K562 (cell line): ENCODE measurements around the gene LTBP1. TPM values are rescaled to one million over a fixed set of nuclear protein-coding genes. Genes with fewer than 3 reads are reported as not detected.

Source experiments
- ATAC-seq: fragments of 200-7000 bp; cut with Tn5 transposase; 3 replicates; pipeline ENCODE4 v1.9.1; 2020; ENCODE audit warnings: moderate library complexity
- BruUV-seq: library from RNA; stranded (reverse); fragments of 400-500 nt; replicated peaks from 2 replicates; lab custom pipeline; 2021; lab: Mats Ljungman, UMichigan
- CTCF ChIA-PET: fragments of 300-600 bp; formaldehyde crosslinking; extraction: SDS; loops from one replicate; lab custom pipeline; 2021; ENCODE audit warnings: low intra/inter-chr PET ratio; lab: Yijun Ruan, JAX
- POLR2A ChIA-PET: fragments of 300-600, 350-650 bp; sonication (Branson Sonifier 250); formaldehyde crosslinking; extraction: SDS; loops from one replicate; lab custom pipeline; 2021; ENCODE audit warnings: antibody characterized with exemption, inconsistent platforms; lab: Yijun Ruan, JAX
- DNase-seq, 4 experiments: peaks; one replicate each; pipeline versions ENCODE4 v3.0.0 to v3.0.0-alpha.2; 2011 to 2018; ENCODE audit warnings: low spot score in 3 of 4, mixed read lengths in 3 of 4; ENCODE audit errors: extremely low read depth in 1 of 4
- FAIRE-seq: peaks from 2 replicates; lab custom pipeline; 2011; peaks lifted over from hg19 to GRCh38; lab: Jason Lieb, UNC
- H2AFZ ChIP-seq: 2 replicates; pipeline ENCODE4 v1.6.0; 2011; ENCODE audit warnings: low read depth, low read length, control low read depth, inconsistent platforms
- H3K27ac ChIP-seq: fragments of 200-600 bp; 3 replicates; pipeline ENCODE4 v1.8.0; 2011; ENCODE audit warnings: low read depth, mild to moderate bottlenecking, control low read depth, inconsistent platforms, low read length, moderate library complexity, mixed read lengths; ENCODE audit errors: extremely low read depth
- H3K27me3 ChIP-seq, 2 experiments: fragments of 300-600 bp in 1 of 2; 2 replicates in 1 of 2; 3 replicates in 1 of 2; pipeline versions ENCODE4 v1.6.0 to v1.8.0; 2011; ENCODE audit warnings: inconsistent platforms in 2 of 2, low read length in 2 of 2, mild to moderate bottlenecking in 1 of 2, mixed read lengths in 1 of 2, moderate library complexity in 1 of 2; ENCODE audit not compliant: control insufficient read depth in 2 of 2, insufficient read depth in 2 of 2
- H3K36me3 ChIP-seq: fragments of 300-600 bp; 3 replicates; pipeline ENCODE4 v1.8.0; 2011; ENCODE audit warnings: mild to moderate bottlenecking, low read length, inconsistent platforms; ENCODE audit not compliant: control insufficient read depth, insufficient read depth
- H3K4me1 ChIP-seq, 2 experiments: fragments of 200-600 bp in 1 of 2; replicated peaks in 1 of 2; 2 replicates in 1 of 2; 3 replicates in 1 of 2; pipeline versions ENCODE4 v1.5.1 to v1.8.0; 2011; ENCODE audit warnings: inconsistent platforms in 2 of 2, low read length in 2 of 2, mild to moderate bottlenecking in 1 of 2, mixed read lengths in 1 of 2, moderate library complexity in 1 of 2; ENCODE audit not compliant: control insufficient read depth in 2 of 2, insufficient read depth in 2 of 2
- H3K4me2 ChIP-seq: 2 replicates; pipeline ENCODE4 v1.6.1; 2011; ENCODE audit warnings: low read length, control low read depth, inconsistent platforms, mixed read lengths; ENCODE audit not compliant: insufficient read depth
- H3K4me3 ChIP-seq: fragments of 200-600 bp; sonication (generic), shearing (Covaris generic); 2 replicates; pipeline ENCODE4 v1.5.1; 2016; ENCODE audit warnings: control low read depth, inconsistent platforms
- H3K79me2 ChIP-seq: fragments of 200-600 bp; 3 replicates; pipeline ENCODE4 v1.8.0; 2011; ENCODE audit warnings: low read length, inconsistent platforms; ENCODE audit not compliant: control insufficient read depth, insufficient read depth
- H3K9ac ChIP-seq, 2 experiments: 2 replicates each; pipeline versions ENCODE4 v1.6.0 to v1.6.1; 2011; ENCODE audit warnings: low read depth in 2 of 2, low read length in 2 of 2, control low read depth in 1 of 2, inconsistent platforms in 1 of 2, mild to moderate bottlenecking in 1 of 2, mixed read lengths in 1 of 2; ENCODE audit not compliant: insufficient read depth in 1 of 2
- H3K9me1 ChIP-seq: one replicate; pipeline ENCODE4 v1.6.0; 2011; ENCODE audit warnings: inconsistent platforms, mild to moderate bottlenecking, low read length, moderate library complexity; ENCODE audit not compliant: control insufficient read depth, insufficient read depth
- H3K9me3 ChIP-seq: replicated peaks from 2 replicates; pipeline ENCODE4 v1.5.1; 2011; ENCODE audit warnings: low read depth, low read length, inconsistent platforms; ENCODE audit not compliant: control insufficient read depth, insufficient read depth
- H4K20me1 ChIP-seq: replicated peaks from 2 replicates; pipeline ENCODE4 v1.6.1; 2011; ENCODE audit warnings: low read length, inconsistent platforms, mixed read lengths; ENCODE audit not compliant: control insufficient read depth, insufficient read depth
- MGA ChIP-seq: fragments of 450-650 bp; IDR thresholded peaks from 2 replicates; pipeline ENCODE4 v1.6.1; 2016; ENCODE audit warnings: mild to moderate bottlenecking, moderate library complexity
- NCOA6 ChIP-seq: fragments of 450-650 bp; IDR thresholded peaks from 2 replicates; pipeline ENCODE4 v1.6.1; 2017; ENCODE audit warnings: mild to moderate bottlenecking
- WGBS: fragments of 100-300 bp; shearing (Covaris generic); methylation state at CpG from one replicate; pipeline ENCODE4 v1.1.6; 2016; ENCODE audit warnings: low coverage, mixed read lengths; ENCODE audit not compliant: insufficient coverage; ENCODE audit errors: missing lambda C conversion rate; 5-methylcytosine and 5-hydroxymethylcytosine counted together
- in situ Hi-C: fragments of 300-500 bp; cut with MboI; formaldehyde crosslinking; loops from 4 replicates; pipeline ENCODE4 v1.15.0; 2018; ENCODE audit warnings: inconsistent platforms, mixed read lengths
- intact Hi-C: fragments of 100-400 bp; cut with micrococcal nuclease; formaldehyde crosslinking; loops from 2 replicates; pipeline ENCODE4 v1.14.2; 2022
- polyA plus RNA-seq, 8 experiments: library from polyadenylated mRNA; depleted of rRNA in 4 of 8; stranded (reverse) in 5 of 8; unstranded in 3 of 8; fragments of >200 nt; fragmentation: Nextera tagmentation in 2 of 8; fragmentation: Illumina TruSeq in 1 of 8; extraction: Ambion mirVana in 2 of 8; extraction: Trizol in 1 of 8; gene quantifications; 2 replicates each; pipeline versions ENCODE4 v1.2.1 to v1.2.3, GENCODE V29; 2011 to 2014; ENCODE audit warnings: inconsistent platforms in 1 of 8, missing spikeins in 1 of 8
- total RNA-seq, 7 experiments: library from RNA; depleted of rRNA in 6 of 7; stranded (reverse); fragments of >200 nt in 6 of 7; fragmentation: Illumina TruSeq in 2 of 7; extraction: Trizol in 2 of 7; gene quantifications; 2 replicates each; pipeline versions ENCODE4 v1.2.1 to v1.2.3, GENCODE V29; 2011 to 2021; ENCODE audit warnings: low replicate concordance in 1 of 7

Gene LTBP1
- total and polyA plus RNA-seq, 9 of the 15 experiments (the other 6 are each of a cell fraction or from before 2014, with no cell fraction given) = 3.6 to 16.4 (median 8.5) TPM

GRCh38 chr2:33334083-33334482 is 387.3 kb downstream of the LTBP1 start:
- no peaks in the 10 kb centered on the region for H3K79me2 ChIP-seq
- in situ Hi-C loops = no loop called here
- H3K9ac ChIP-seq = no peak overlapping the region
- no peaks in the 10 kb centered on the region for H3K27me3 ChIP-seq
- no peak overlapping the region for H2AFZ ChIP-seq
- H3K4me1 ChIP-seq = no peaks in the 10 kb centered on the region
- BruUV-seq = no TSS peak
- H3K9me1 ChIP-seq = no peaks in the 10 kb centered on the region
- WGBS = 36% methylated on average over 4 of the region's 4 CpGs
- POLR2A ChIA-PET = no interaction called here
- no peak for FAIRE-seq
- H3K9me3 ChIP-seq = no peaks in the 10 kb centered on the region
- no peak overlapping the region for H3K27ac ChIP-seq
- no peaks in the 10 kb centered on the region for H4K20me1 ChIP-seq
- CTCF ChIA-PET = no interaction called here
- intact Hi-C loops = no loop called here
- TF ChIP-seq MGA (0 out of 2 replicates have a peak, but pooled peaks have one; percentile 38), NCOA6 (no peak)
- no peak overlapping the region for H3K4me3 ChIP-seq
- DNase-seq = no peak
- ATAC-seq = no peak
- H3K4me2 ChIP-seq = no peak overlapping the region
- H3K36me3 ChIP-seq = no peaks in the 10 kb centered on the region
